Fibroblast of peridontal ligament (primary cell): Measurements from ENCODE around the gene CEACAM3.

ENCODE experiments used
- DNase-seq: peaks from one replicate; pipeline ENCODE4 v3.0.0-alpha.2; 2010; ENCODE audit errors: extremely low read depth

Gene CEACAM3

GRCh38 chr19:41844601-41845000, 48.2 kb downstream of the CEACAM3 start, which contains the start of gene LYPD4:
LYPD4 (minus strand) TSS chr19:41844683; CDS start chr19:41839285, 5,398 bp downstream.
- no peak for DNase-seq

GRCh38 chr19:41845001-41845050, 48.4 kb downstream of the CEACAM3 start, which contains the start of gene DMRTC2:
DMRTC2 (plus strand) TSS chr19:41845042; CDS start chr19:41847429, 2,387 bp downstream.
- DNase-seq, result no peak

GRCh38 chr19:41845051-41845590, 48.7 kb downstream of the CEACAM3 start:
- DNase-seq, result no peak

- no peak for DNase-seq
Measured at GRCh38 chr19:41847351-41848105, 51.1 kb downstream of the CEACAM3 start.

GRCh38 chr19:41848666-41849065, 52.3 kb downstream of the CEACAM3 start:
- no peak for DNase-seq

- no peak for DNase-seq
Measured at GRCh38 chr19:41849067-41849466, 52.7 kb downstream of the CEACAM3 start.

- no peak for DNase-seq
Measured at GRCh38 chr19:41850381-41850780, 54.0 kb downstream of the CEACAM3 start.

GRCh38 chr19:41851456-41851855, 55.1 kb downstream of the CEACAM3 start:
- no peak for DNase-seq

- no peak for DNase-seq
Measured at GRCh38 chr19:41853344-41853743, 57.0 kb downstream of the CEACAM3 start.

- DNase-seq, result no peak
Measured at GRCh38 chr19:41853768-41854167, 57.4 kb downstream of the CEACAM3 start.

- no peak for DNase-seq
Measured at GRCh38 chr19:41859213-41859617, 62.8 kb downstream of the CEACAM3 start.

GRCh38 chr19:41859618-41860418, 63.4 kb downstream of the CEACAM3 start, which contains the start of gene RPS19:
RPS19 (plus strand) TSS chr19:41860255; CDS start chr19:41860775, 520 bp downstream.
- DNase-seq, result peak; percentile 98

- DNase-seq, result peak; percentile 56
Measured at GRCh38 chr19:41860419-41861115, 64.2 kb downstream of the CEACAM3 start.
